Measurements from ENCODE around the gene HLCS.
A peak's percentile ranks its signal among the peaks of the same experiment; 100 is the strongest.

The HLCS gene

DNA sequence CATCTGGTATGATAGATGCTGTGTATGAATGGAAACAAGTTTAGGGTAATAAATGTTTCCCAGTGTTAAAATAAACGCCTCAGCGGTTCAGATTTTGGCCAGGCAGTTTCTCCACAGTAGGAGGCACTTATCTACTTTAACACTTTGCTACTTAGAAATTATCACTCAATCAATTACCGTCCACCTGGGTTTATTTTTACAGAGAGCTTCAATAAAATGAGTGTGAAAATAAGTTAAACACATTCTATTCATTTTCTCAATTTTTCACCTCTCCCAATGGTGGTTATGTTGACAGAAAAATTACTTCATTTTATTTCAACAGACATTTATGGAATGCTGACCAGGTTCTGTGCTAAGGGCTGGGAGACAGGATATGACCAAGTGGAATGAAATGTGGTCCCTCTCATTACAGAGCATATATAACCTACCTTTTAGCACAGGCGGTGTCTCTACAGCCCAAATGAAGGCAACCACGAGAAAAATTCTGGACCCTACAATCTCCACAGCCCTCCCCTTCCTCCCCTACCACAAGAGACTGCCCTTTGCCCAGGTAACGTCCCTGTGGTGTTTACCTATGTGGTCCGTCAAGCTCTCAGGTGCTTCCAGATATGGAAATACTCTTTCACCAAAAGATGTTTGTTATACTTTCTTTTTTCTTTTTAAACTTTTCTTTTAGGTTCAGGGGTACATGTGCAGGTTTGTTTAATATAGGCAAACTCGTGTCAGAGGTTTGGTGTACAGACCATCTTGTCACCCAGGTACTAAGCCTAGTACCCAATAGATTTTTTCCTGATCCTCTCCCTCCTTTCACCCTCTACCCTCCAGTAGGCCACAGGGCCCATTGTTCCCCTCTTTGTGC, 105.5 kb downstream of the HLCS start:
- H3F3A ChIP-seq (ENCODE audit: insufficient read depth) = no peaks in the 10 kb centered on the region
- H3K36me3 ChIP-seq (ENCODE audit: low read length) = no peaks in the 10 kb centered on the region
- H3K9me3 ChIP-seq (ENCODE audit: insufficient read depth, low read length) = no peaks in the 10 kb centered on the region
- H2AFZ ChIP-seq (ENCODE audit: low read depth, low read length, severe bottlenecking) = peak overlapping the region; percentile 5
- H3K9ac ChIP-seq (ENCODE audit: low read length) = no peak overlapping the region
- H3K27ac ChIP-seq (ENCODE audit: low read depth, low read length) = no peak overlapping the region
- H3K27me3 ChIP-seq (ENCODE audit: low read length) = no peaks in the 10 kb centered on the region
- TF ChIP-seq EZH2phosphoT487 (conservative IDR thresholded peaks at IDR 0.05; ENCODE audit: low read length) (no peak), CTCF (IDR thresholded peaks at IDR 0.05; ENCODE audit: insufficient read depth, low read length, poor library complexity, severe bottlenecking) (no peak)
- no peaks in the 10 kb centered on the region for H3K9me2 ChIP-seq (replicated peaks; ENCODE audit: insufficient read depth, low read length)
- peak overlapping the region; percentile 13 for H3K4me2 ChIP-seq (ENCODE audit: low read depth, low read length, poor library complexity, severe bottlenecking)
- no peak overlapping the region for H3K4me3 ChIP-seq (ENCODE audit: insufficient read depth, low read length, poor library complexity, severe bottlenecking)
- no peaks in the 10 kb centered on the region for H3K79me2 ChIP-seq (ENCODE audit: insufficient read depth, low read length)
- no peaks in the 10 kb centered on the region for H4K20me1 ChIP-seq (ENCODE audit: low read depth, low read length)

DNA sequence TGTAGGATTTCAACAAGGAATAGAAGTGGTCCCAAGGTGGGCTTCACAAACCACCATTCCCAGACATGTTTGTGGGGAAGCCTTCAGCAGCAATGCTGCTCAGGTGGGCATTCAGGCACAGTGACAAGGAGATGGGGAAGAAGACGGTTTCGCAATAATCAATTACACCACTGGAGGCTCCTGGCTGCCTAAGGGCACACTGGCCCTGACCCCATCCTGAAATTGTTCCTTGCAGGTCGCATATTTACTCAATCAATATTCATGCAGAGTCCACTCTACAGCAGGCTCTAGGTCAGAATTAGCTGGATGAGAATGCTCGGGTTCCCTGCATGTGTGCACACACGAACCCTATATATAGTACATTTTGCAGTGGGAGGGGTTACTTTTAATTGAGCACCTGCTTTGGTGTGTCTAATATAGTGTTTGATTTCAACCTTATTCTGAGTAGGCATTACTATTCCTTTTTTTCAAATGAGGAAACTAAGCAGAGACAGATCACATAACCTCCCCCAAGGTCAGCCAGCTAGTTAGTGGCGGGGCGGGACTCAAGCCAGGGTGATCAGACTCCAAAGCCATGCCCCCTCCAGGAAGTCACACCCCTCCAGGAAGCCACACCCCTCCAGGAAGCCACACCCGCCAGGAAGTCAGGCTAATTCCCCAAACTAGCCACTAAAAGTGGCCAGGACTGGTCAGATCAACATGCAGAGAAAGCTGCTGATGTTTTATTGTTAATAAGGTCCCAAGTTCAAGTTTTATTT, 106.5 kb downstream of the HLCS start:
- H3F3A ChIP-seq (ENCODE audit: insufficient read depth) = no peaks in the 10 kb centered on the region
- no peaks in the 10 kb centered on the region for H3K9me3 ChIP-seq (ENCODE audit: insufficient read depth, low read length)
- peak overlapping the region; percentile 5 for H2AFZ ChIP-seq (ENCODE audit: low read depth, low read length, severe bottlenecking)
- H3K79me2 ChIP-seq (ENCODE audit: insufficient read depth, low read length) = no peaks in the 10 kb centered on the region
- H3K27me3 ChIP-seq (ENCODE audit: low read length) = no peaks in the 10 kb centered on the region
- H3K9me2 ChIP-seq (replicated peaks; ENCODE audit: insufficient read depth, low read length) = no peaks in the 10 kb centered on the region
- no peak for TF ChIP-seq EZH2phosphoT487 (conservative IDR thresholded peaks at IDR 0.05; ENCODE audit: low read length)
- no peak for TF ChIP-seq CTCF (IDR thresholded peaks at IDR 0.05; ENCODE audit: insufficient read depth, low read length, poor library complexity, severe bottlenecking)
- peak overlapping the region; percentile 13 for H3K4me2 ChIP-seq (ENCODE audit: low read depth, low read length, poor library complexity, severe bottlenecking)
- H3K4me3 ChIP-seq (ENCODE audit: insufficient read depth, low read length, poor library complexity, severe bottlenecking) = no peak overlapping the region
- H3K36me3 ChIP-seq (ENCODE audit: low read length) = no peaks in the 10 kb centered on the region
- no peak overlapping the region for H3K9ac ChIP-seq (ENCODE audit: low read length)
- H4K20me1 ChIP-seq (ENCODE audit: low read depth, low read length) = no peaks in the 10 kb centered on the region
- H3K27ac ChIP-seq (ENCODE audit: low read depth, low read length) = no peak overlapping the region

DNA sequence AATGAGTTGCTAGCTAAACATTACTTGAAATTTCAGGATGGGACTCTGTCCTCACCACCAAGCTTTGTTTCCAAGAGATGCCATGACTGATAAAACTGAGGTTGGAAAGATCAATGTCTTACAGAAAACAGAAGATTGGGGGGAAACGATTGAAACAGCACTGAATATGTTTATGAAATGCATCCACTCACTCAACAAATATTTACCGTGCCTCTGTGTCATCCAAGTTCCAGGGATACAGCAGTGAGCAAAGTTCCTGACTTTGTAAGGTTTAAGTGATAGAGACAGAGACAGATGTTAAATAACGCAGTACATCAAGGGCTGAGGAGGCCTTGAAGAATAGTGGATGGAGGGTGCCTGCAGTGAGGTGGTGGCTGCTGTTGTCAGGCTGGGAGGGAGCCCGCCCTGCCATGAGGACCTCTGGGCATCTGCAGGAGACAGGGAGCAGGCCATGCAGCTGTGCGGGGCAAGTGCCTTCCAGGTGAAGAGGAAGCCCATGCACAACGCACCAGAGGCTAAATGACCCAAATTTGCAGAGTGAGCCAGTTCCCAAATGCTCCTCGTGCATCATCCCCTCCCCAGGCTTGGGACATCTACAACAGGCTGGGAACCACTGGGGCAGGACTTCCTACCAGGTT, 108.0 kb downstream of the HLCS start:
- Histone ChIP-seq H3K36me3 (ENCODE audit: low read length) (no peaks in the 10 kb centered on the region), H3K27ac (ENCODE audit: low read depth, low read length) (no peak overlapping the region), H3K9ac (ENCODE audit: low read length) (no peak overlapping the region), H3K9me2 (replicated peaks; ENCODE audit: insufficient read depth, low read length) (no peaks in the 10 kb centered on the region), H4K20me1 (ENCODE audit: low read depth, low read length) (no peaks in the 10 kb centered on the region), H3K27me3 (ENCODE audit: low read length) (no peaks in the 10 kb centered on the region), H3F3A (ENCODE audit: insufficient read depth) (no peaks in the 10 kb centered on the region), H3K9me3 (ENCODE audit: insufficient read depth, low read length) (no peaks in the 10 kb centered on the region), H2AFZ (ENCODE audit: low read depth, low read length, severe bottlenecking) (no peak overlapping the region), H3K4me3 (ENCODE audit: insufficient read depth, low read length, poor library complexity, severe bottlenecking) (no peak overlapping the region), H3K79me2 (ENCODE audit: insufficient read depth, low read length) (no peaks in the 10 kb centered on the region), H3K4me2 (ENCODE audit: low read depth, low read length, poor library complexity, severe bottlenecking) (no peak overlapping the region)
- no peak for TF ChIP-seq CTCF (IDR thresholded peaks at IDR 0.05; ENCODE audit: insufficient read depth, low read length, poor library complexity, severe bottlenecking)
- TF ChIP-seq EZH2phosphoT487 (conservative IDR thresholded peaks at IDR 0.05; ENCODE audit: low read length) = no peak

Data from SU-DHL-6 (cell line).